ENCODE data around the gene TPPP. TPM values are rescaled to one million over a fixed set of nuclear protein-coding genes. Genes with fewer than 3 reads are reported as not detected.

TPPP gene
- total RNA-seq, 2 donors from 2014 or later, result 1.7 to 4.0 TPM

DNA sequence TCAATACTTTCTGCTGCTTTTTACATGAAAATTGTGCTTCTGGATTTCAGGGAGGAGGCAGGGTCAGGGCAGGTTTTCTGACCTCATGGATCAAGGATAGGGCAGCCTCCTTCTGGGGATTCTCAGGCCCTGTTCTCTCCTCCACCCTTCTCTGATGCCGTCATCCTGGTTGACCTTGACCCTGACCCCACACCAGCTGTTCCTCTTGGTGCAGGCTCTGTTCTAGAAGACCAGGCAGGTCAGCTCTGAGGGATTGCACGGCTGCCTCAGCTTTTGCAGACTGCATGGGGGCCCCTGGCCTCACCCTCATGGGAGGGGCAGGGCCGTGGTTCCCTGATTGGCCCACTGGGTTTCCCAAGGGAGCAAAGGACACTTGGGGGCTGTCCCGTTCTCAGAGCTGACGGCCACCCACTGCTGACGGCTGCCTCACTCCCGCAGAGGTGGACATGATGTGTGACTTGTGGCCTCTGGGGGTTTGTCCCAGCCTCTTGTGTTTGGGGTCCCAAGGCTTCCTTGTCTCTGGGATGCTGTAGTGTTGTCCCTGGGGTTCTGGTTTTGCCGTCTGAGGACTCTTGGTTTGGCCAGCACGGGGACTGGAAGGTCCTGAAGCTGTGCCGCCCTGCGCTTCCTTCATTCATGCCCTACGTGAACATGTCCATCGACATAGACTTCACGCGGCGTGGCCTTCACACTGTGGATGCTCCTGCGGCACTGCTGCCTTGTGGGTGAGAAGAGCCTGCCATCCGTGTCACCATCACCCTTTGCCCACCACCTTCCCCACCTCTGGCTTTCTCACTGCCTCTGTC, 46.6 kb downstream of the TPPP start:
- intact Hi-C loops (cut with DNase I), result no loop called here
- Histone ChIP-seq H3K27ac (no peak overlapping the region), H3K36me3 (no peaks in the 10 kb centered on the region), H3K9ac (ENCODE audit: low read depth in 2 of 2, low read length in 2 of 2) (no peak overlapping the region), H3K4me1 (no peaks in the 10 kb centered on the region), H3K9me3 (no peaks in the 10 kb centered on the region), H3K27me3 (no peaks in the 10 kb centered on the region), H3K4me3 (no peak overlapping the region)
- TF ChIP-seq, protein P1, sequence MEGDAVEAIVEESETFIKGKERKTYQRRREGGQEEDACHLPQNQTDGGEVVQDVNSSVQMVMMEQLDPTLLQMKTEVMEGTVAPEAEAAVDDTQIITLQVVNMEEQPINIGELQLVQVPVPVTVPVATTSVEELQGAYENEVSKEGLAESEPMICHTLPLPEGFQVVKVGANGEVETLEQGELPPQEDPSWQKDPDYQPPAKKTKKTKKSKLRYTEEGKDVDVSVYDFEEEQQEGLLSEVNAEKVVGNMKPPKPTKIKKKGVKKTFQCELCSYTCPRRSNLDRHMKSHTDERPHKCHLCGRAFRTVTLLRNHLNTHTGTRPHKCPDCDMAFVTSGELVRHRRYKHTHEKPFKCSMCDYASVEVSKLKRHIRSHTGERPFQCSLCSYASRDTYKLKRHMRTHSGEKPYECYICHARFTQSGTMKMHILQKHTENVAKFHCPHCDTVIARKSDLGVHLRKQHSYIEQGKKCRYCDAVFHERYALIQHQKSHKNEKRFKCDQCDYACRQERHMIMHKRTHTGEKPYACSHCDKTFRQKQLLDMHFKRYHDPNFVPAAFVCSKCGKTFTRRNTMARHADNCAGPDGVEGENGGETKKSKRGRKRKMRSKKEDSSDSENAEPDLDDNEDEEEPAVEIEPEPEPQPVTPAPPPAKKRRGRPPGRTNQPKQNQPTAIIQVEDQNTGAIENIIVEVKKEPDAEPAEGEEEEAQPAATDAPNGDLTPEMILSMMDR (IDR thresholded peaks at IDR 0.05), result no peak
- no peak for DNase-seq

DNA sequence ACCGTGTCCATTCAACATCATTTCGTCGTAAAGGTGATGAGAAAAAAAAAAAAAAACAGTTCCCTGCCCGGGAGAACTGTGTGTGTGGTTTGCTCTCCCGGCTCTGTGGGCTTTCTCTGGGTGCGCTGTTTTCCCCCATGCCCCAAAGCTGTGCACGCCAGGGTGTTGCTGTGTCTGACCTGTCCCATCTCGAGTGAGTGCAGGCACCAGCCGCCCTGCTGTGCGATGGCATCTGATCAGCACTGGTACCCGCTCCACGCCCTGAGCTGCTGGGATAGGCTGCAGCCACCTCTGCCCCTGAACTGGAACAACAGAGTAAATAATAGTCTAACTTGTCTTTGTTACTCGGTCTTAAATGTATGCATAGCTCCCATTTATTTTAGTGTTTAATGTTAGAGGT, 47.7 kb downstream of the TPPP start:
- H3K4me1 ChIP-seq, result no peaks in the 10 kb centered on the region
- intact Hi-C loops (cut with DNase I), result no loop called here
- TF ChIP-seq, protein P1 (IDR thresholded peaks at IDR 0.05), result no peak
- no peak overlapping the region for H3K4me3 ChIP-seq
- no peak for DNase-seq
- no peak overlapping the region for H3K9ac ChIP-seq (ENCODE audit: low read depth in 2 of 2, low read length in 2 of 2)
- H3K9me3 ChIP-seq, result no peaks in the 10 kb centered on the region
- no peaks in the 10 kb centered on the region for H3K27me3 ChIP-seq
- no peak overlapping the region for H3K27ac ChIP-seq
- H3K36me3 ChIP-seq, result no peaks in the 10 kb centered on the region

DNA sequence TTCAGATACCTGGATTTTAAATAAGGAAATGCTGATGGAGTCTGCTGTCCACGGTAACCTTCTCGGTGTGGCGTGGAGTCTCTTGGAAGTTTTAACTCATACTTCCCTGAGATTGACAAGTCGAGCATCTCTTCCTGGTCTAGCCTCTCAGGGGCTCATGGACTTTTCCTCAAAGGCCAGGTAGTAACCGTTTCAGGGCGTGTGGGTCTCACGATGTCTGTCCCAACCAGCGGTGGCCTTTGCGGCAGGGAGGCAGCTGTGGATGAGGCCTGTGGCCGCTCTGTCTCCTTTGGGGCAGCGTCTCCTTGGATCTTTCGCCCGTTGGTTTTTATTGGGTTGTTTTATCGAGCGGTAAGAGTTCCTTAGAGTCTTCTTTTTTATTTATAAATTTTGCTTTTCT, 48.2 kb downstream of the TPPP start:
- intact Hi-C loops (cut with DNase I), result no loop called here
- Histone ChIP-seq H3K27me3 (no peaks in the 10 kb centered on the region), H3K4me3 (no peak overlapping the region), H3K27ac (no peak overlapping the region), H3K9ac (ENCODE audit: low read depth in 2 of 2, low read length in 2 of 2) (no peak overlapping the region), H3K4me1 (no peaks in the 10 kb centered on the region), H3K9me3 (no peaks in the 10 kb centered on the region), H3K36me3 (no peaks in the 10 kb centered on the region)
- TF ChIP-seq, protein P1 (IDR thresholded peaks at IDR 0.05), result no peak
- DNase-seq, result no peak

DNA sequence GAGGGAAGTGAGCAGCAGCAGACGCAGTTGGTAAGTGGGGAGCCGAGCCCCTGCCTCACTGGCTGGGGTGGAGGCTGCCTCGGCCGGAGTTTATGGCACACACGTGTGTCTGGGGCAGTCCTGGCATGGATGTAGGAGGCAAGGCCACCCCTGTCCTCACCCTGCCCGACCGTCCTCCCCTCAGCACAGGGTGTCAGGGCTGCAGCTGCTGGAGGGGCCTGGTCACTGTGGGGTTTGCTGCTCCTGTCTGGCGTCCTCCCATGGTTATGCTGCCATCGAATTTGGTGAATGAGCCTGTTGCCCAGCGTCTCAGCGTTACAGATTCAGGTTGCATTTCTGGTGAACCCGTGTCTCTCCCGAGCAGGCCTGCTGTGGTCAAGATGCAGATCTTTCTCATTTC, 48.6 kb downstream of the TPPP start:
- no peaks in the 10 kb centered on the region for H3K4me1 ChIP-seq
- no peak overlapping the region for H3K4me3 ChIP-seq
- no peak overlapping the region for H3K27ac ChIP-seq
- H3K9me3 ChIP-seq, result no peaks in the 10 kb centered on the region
- TF ChIP-seq, protein P1 (IDR thresholded peaks at IDR 0.05), result no peak
- H3K27me3 ChIP-seq, result no peaks in the 10 kb centered on the region
- H3K36me3 ChIP-seq, result no peaks in the 10 kb centered on the region
- intact Hi-C loops (cut with DNase I), result no loop called here
- no peak for DNase-seq
- H3K9ac ChIP-seq (ENCODE audit: low read depth in 2 of 2, low read length in 2 of 2), result no peak overlapping the region

DNA sequence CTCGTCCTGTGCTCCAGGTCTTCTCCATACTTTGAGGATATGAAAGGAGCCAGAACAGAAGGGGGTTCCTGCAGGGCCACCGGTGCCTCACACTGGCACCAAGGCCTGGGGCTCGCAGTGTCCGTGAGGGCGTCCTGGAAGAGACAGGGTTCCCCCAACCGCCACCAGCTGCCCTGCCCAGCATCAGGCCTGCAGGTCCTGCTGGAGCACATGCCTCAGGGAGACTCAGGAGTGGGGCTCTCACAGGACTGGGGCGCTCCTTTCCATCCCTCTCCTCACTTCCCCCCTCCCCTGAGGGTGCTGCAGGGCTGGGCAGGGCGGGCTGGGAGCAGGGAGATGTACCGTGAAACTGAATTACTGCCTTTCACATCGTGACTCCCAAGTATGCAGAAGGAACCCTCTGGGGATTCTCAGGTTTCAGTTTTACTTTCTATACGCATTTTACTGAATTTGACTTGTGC, 49.3 kb downstream of the TPPP start:
- H3K4me3 ChIP-seq, result no peak overlapping the region
- DNase-seq, result no peak
- H3K9me3 ChIP-seq, result no peaks in the 10 kb centered on the region
- no peaks in the 10 kb centered on the region for H3K4me1 ChIP-seq
- TF ChIP-seq, protein P1 (IDR thresholded peaks at IDR 0.05), result no peak
- intact Hi-C loops (cut with DNase I), result no loop called here
- no peaks in the 10 kb centered on the region for H3K36me3 ChIP-seq
- no peak overlapping the region for H3K27ac ChIP-seq
- H3K27me3 ChIP-seq, result no peaks in the 10 kb centered on the region
- H3K9ac ChIP-seq (ENCODE audit: low read depth in 2 of 2, low read length in 2 of 2), result no peak overlapping the region

Measured in colonic mucosa (tissue), 4 donors.